Left lung (tissue), 10 donors: ENCODE measurements around the gene CATSPERB. TPM values are rescaled to one million over a fixed set of nuclear protein-coding genes. Genes with fewer than 3 reads are reported as not detected.
"Not testable (repeated sequence)": the region's sequence is repeated elsewhere in the genome, so short reads cannot be mapped to it uniquely, and the experiment has no call there.

ENCODE experiments used
- ATAC-seq: fragments of 200-7000 bp; cut with Tn5 transposase; one replicate; pipeline ENCODE4 v1.9.1; 2020; ENCODE audit warnings: moderate library complexity
- DNase-seq, 4 donors: peaks; one replicate each; pipeline ENCODE4 v3.0.0-alpha.2; 2013 to 2020
- H3K27ac ChIP-seq, 2 donors: fragments of 200-600 bp; sonication (generic) in 1 of 2; one replicate each; pipeline versions ENCODE4 v1.5.0 to v1.8.0; 2020 to 2021
- H3K27me3 ChIP-seq, 2 donors: fragments of 200-600 bp; sonication (generic) in 1 of 2; one replicate each; pipeline versions ENCODE4 v1.5.0 to v1.8.0; 2020 to 2021
- H3K36me3 ChIP-seq, 2 donors: fragments of 200-600 bp; sonication (generic) in 1 of 2; one replicate each; pipeline versions ENCODE4 v1.5.0 to v1.8.0; 2020 to 2021
- H3K4me1 ChIP-seq, 2 donors: fragments of 200-600 bp; one replicate each; pipeline ENCODE4 v1.8.0; 2021
- H3K4me3 ChIP-seq, 2 donors: fragments of 200-600 bp; sonication (generic) in 1 of 2; one replicate each; pipeline versions ENCODE4 v1.5.0 to v1.8.0; 2020 to 2021; ENCODE audit warnings: mild to moderate bottlenecking in 1 of 2
- H3K9me3 ChIP-seq, 2 donors: fragments of 200-600 bp; sonication (generic) in 1 of 2; one replicate each; pipeline versions ENCODE4 v1.5.0 to v1.8.0; 2020 to 2021
- CTCF ChIP-seq, 2 donors: fragments of 200-600 bp; sonication (generic) in 1 of 2; IDR thresholded peaks; one replicate each; pipeline versions ENCODE4 v1.5.0 to v1.8.0; 2021; ENCODE audit warnings: antibody characterized with exemption in 2 of 2
- intact Hi-C, 2 donors: fragments of 100-400 bp; cut with DNase I; formaldehyde crosslinking; loops; one replicate each; pipeline versions ENCODE4 v1.11.2 to v1.14.2; 2022
- polyA plus RNA-seq, 6 donors: library from polyadenylated mRNA; unstranded; fragments of 120-200 nt; gene quantifications; one replicate each; pipeline ENCODE4 v1.2.1, GENCODE V29; 2013; ENCODE audit not compliant: insufficient read length in 6 of 6
- total RNA-seq, 2 donors: library from RNA; stranded (reverse); fragmentation: NEBNext Ultra II Directional; extraction: Animal tissue kit (Norgen Biotek cat#: 25700); gene quantifications; one replicate each; pipeline ENCODE4 v1.2.1, GENCODE V29; 2021
- donor health status: DM: no; HTN: yes; CAD: no.
- donor health status: DM: no; HTN: no; CAD: no.

The CATSPERB gene
- total and polyA plus RNA-seq, 8 donors = 0.83 to 3.6 (median 1.6) TPM

GRCh38 chr14:91545946-91546716 is 185.8 kb downstream of the CATSPERB start:
- Histone ChIP-seq H3K36me3 (no peaks in the 10 kb centered on the region), H3K27me3 (no peaks in the 10 kb centered on the region), H3K27ac (no peak overlapping the region), H3K9me3 (peaks cover 0 to 11% of the 10 kb centered on the region in 2 donors), H3K4me1 (no peaks in the 10 kb centered on the region), H3K4me3 (no peak overlapping the region)
- no peak for TF ChIP-seq CTCF (IDR thresholded peaks at IDR 0.05)
- DNase-seq (no peak), ATAC-seq (no peak)
- intact Hi-C loops = no loop called here

GRCh38 chr14:91545204-91545603 is 186.7 kb downstream of the CATSPERB start:
- no peak for ATAC-seq
- no peak overlapping the region for H3K4me3 ChIP-seq
- DNase-seq = no peak
- H3K9me3 ChIP-seq = peaks cover 0 to 11% of the 10 kb centered on the region in 2 donors
- intact Hi-C loops = no loop called here
- no peak for TF ChIP-seq CTCF (IDR thresholded peaks at IDR 0.05)
- no peaks in the 10 kb centered on the region for H3K4me1 ChIP-seq
- H3K27me3 ChIP-seq = no peaks in the 10 kb centered on the region
- H3K36me3 ChIP-seq = no peaks in the 10 kb centered on the region
- no peak overlapping the region for H3K27ac ChIP-seq

- Histone ChIP-seq H3K36me3 (no peaks in the 10 kb centered on the region), H3K9me3 (peaks cover 0 to 4% of the 10 kb centered on the region in 2 donors), H3K4me1 (no peaks in the 10 kb centered on the region), H3K27me3 (no peaks in the 10 kb centered on the region), H3K27ac (no peak overlapping the region), H3K4me3 (no peak overlapping the region)
- DNase-seq (no peak), ATAC-seq (no peak)
- intact Hi-C loops = no loop called here
- no peak for TF ChIP-seq CTCF (IDR thresholded peaks at IDR 0.05)
Measured at GRCh38 chr14:91536327-91536726, 195.6 kb downstream of the CATSPERB start.

- intact Hi-C loops = not testable (repeated sequence)
Measured at GRCh38 chr14:91534059-91534458, 197.8 kb downstream of the CATSPERB start.

GRCh38 chr14:91533623-91534022 is 198.3 kb downstream of the CATSPERB start:
- H3K4me1 ChIP-seq = no peaks in the 10 kb centered on the region
- no peaks in the 10 kb centered on the region for H3K27me3 ChIP-seq
- intact Hi-C loops = no loop called here
- no peak for TF ChIP-seq CTCF (IDR thresholded peaks at IDR 0.05)
- DNase-seq (no peak), ATAC-seq (no peak)
- no peak overlapping the region for H3K4me3 ChIP-seq
- H3K36me3 ChIP-seq = no peaks in the 10 kb centered on the region
- no peak overlapping the region for H3K27ac ChIP-seq
- H3K9me3 ChIP-seq = no peaks in the 10 kb centered on the region

More at GRCh38 chr14:91534059-91534458, 197.8 kb downstream of the CATSPERB start:
- not testable (repeated sequence) for H3K27me3 ChIP-seq, ATAC-seq, H3K9me3 ChIP-seq, H3K36me3 ChIP-seq, H3K4me3 ChIP-seq, H3K27ac ChIP-seq, DNase-seq, H3K4me1 ChIP-seq

Other genes with a start within 250 kb of the CATSPERB start
- gene PPP4R3A, start 221.8 kb downstream of the CATSPERB start, total RNA-seq = 10 to 100 TPM; 68.8 to 76.2 TPM
- gene PPP4R3A, start 221.8 kb downstream of the CATSPERB start, polyA plus RNA-seq = 100 to 1,000 TPM; 108 to 125 (median 114) TPM
- 10 to 100 TPM; 43.6 to 58.1 TPM for gene TC2N, start 135.4 kb upstream of the CATSPERB start, total RNA-seq
- gene TC2N, start 135.4 kb upstream of the CATSPERB start, polyA plus RNA-seq = 10 to 100 TPM; 20.3 to 31.9 (median 26.6) TPM
- gene FBLN5, start 215.6 kb upstream of the CATSPERB start, total RNA-seq = 100 to 1,000 TPM in 1 of 2 donors, 10 to 100 TPM in 1; 84.5 to 125 TPM
- gene FBLN5, start 215.6 kb upstream of the CATSPERB start, polyA plus RNA-seq = 100 to 1,000 TPM in 1 of 6 donors, 10 to 100 TPM in 5; 61.6 to 108 (median 84.9) TPM